ENCODE measurements around the gene RIN3.

DNA sequence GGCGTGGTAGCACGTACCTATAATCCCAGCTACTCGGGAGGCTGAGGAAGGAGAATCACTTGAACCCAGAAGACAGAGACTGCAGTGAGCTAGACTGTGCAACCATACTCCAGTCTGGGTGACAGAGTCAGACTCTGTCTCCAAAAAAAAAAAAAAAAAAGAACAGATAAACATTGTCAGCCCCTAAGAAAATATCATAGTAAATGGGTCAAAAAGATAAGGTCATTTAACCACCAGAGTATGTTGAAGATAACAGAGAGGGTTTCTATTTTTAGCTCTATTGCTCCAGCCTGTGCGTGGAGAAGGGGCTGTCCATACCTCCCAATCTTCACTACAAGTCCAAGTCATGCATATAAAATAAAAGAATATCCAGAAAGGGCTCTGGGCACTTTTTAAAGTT is 219.4 kb downstream of the RIN3 start:
- TF ChIP-seq, protein P1, sequence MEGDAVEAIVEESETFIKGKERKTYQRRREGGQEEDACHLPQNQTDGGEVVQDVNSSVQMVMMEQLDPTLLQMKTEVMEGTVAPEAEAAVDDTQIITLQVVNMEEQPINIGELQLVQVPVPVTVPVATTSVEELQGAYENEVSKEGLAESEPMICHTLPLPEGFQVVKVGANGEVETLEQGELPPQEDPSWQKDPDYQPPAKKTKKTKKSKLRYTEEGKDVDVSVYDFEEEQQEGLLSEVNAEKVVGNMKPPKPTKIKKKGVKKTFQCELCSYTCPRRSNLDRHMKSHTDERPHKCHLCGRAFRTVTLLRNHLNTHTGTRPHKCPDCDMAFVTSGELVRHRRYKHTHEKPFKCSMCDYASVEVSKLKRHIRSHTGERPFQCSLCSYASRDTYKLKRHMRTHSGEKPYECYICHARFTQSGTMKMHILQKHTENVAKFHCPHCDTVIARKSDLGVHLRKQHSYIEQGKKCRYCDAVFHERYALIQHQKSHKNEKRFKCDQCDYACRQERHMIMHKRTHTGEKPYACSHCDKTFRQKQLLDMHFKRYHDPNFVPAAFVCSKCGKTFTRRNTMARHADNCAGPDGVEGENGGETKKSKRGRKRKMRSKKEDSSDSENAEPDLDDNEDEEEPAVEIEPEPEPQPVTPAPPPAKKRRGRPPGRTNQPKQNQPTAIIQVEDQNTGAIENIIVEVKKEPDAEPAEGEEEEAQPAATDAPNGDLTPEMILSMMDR (IDR thresholded peaks at IDR 0.05), result no peak
- no peak for TF ChIP-seq POLR2A (IDR thresholded peaks at IDR 0.05)

Data from testis (tissue), 2 donors.